Measurements from ENCODE around the gene SF3A1. TPM values are rescaled to one million over a fixed set of nuclear protein-coding genes. Genes with fewer than 3 reads are reported as not detected.

The SF3A1 gene
- total RNA-seq, 1 experiment from 2014 or later, result 230 TPM

DNA sequence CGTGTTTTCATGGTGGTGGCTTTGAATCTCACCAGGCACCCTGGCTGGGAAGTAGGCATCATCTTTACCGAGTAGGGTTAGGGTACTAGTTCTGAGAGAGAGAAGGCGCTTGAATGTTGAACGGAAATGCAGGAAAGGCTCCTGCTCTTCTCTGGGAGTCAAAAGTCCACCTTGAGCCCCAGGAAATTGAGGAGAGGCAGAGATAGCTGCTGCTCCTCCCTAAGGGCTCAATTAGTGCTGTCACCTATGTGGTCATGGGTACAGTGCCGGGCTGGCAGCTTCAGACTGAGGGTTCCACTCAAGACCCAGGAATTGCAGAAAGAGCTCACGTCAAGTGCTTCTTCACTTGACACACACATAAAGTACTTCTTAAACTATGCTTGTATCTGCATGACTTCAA is 1.8 kb upstream of the SF3A1 start:
- Histone ChIP-seq H4K20me1 (ENCODE audit: insufficient read depth) (no peaks in the 10 kb centered on the region), H3K4me3 (replicated peaks in 1 of 2; ENCODE audit: low read depth in 1 of 2, low read length in 2 of 2) (no peak overlapping the region), H3K4me2 (ENCODE audit: low read length) (no peak overlapping the region), H3K27ac (ENCODE audit: low read depth, low read length) (no peak overlapping the region), H2AFZ (ENCODE audit: low read depth, low read length, poor library complexity, severe bottlenecking) (no peak overlapping the region), H3K9me2 (ENCODE audit: insufficient read depth) (no peaks in the 10 kb centered on the region), H3K27me3 (ENCODE audit: insufficient read depth, low read length) (no peaks in the 10 kb centered on the region), H3K36me3 (ENCODE audit: control insufficient read depth in 1 of 2, insufficient read depth in 2 of 2, low read length in 2 of 2) (peaks cover 0 to 2% of the 10 kb centered on the region in 2 experiments; a peak in 2 of 4 replicates), H3K4me1 (ENCODE audit: control insufficient read depth in 1 of 2, insufficient read depth in 2 of 2, low read length in 2 of 2) (peaks cover 12 to 22% of the 10 kb centered on the region in 2 experiments; a peak in 3 of 4 replicates), H3K9ac (ENCODE audit: low read length) (no peak overlapping the region), H3K79me2 (ENCODE audit: insufficient read depth, low read length) (peaks cover 32% of the 10 kb centered on the region), H3K9me3 (ENCODE audit: control insufficient read depth in 1 of 2, insufficient read depth in 1 of 2, low read depth in 1 of 2, low read length in 2 of 2) (no peaks in the 10 kb centered on the region)
- BruUV-seq (replicated peaks), result no TSS peak
- ChIA-PET RAD21 (ENCODE audit: low non-redundant PET in 1 of 2, low total read pairs in 2 of 2, uncharacterized antibody in 2 of 2, unreplicated experiment in 2 of 2) (no interaction called here), POLR2A (no interaction called here), CTCF (no interaction called here)
- no peak for DNase-seq (ENCODE audit: low read depth, low spot score)
- TF ChIP-seq EZH2 (IDR thresholded peaks at IDR 0.05), result no peak
- TF ChIP-seq EGR1 (IDR thresholded peaks at IDR 0.05; ENCODE audit: low read depth), result no peak
- ATAC-seq, result no peak
- intact Hi-C loops (cut with micrococcal nuclease), result no loop called here

DNA sequence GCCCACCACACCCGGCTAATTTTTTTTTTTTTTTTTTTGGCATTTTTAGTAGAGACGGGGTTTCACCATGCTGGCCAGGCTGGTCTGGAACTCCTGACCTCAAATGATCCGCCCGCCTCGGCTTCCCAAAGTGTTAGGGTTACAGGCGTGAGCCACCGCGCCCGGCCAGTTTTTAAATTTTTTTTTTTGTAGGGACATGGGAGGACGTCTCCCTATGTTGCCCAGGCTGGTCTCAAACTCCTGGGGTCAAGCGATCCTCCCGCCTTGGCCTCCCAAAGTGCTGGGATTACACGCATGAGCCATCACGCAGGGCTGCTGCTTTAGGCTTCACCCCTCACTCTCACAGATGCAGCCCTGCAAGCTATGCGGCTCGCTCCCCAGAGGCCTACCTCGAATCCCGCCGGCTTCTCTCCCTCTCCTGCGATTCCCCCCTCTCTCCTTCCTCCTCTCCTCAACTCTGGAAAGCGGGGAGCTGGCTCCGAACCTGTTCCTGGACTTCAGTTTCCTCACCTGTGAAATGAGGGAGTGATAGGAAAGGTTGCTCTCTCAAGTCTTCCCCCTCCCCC is 1.0 kb upstream of the SF3A1 start:
- no peaks in the 10 kb centered on the region for H3K9me3 ChIP-seq (ENCODE audit: control insufficient read depth in 1 of 2, insufficient read depth in 1 of 2, low read depth in 1 of 2, low read length in 2 of 2)
- H3K9ac ChIP-seq (ENCODE audit: low read length), result peak overlapping the region; percentile 95
- RAD21 ChIA-PET (ENCODE audit: low non-redundant PET in 1 of 2, low total read pairs in 2 of 2, uncharacterized antibody in 2 of 2, unreplicated experiment in 2 of 2), result interaction anchor here (1.0 to 1.4 kb wide), 2 partner anchors 28 to 31 kb away, joined by 4 read pairs; partner anchors contain the start of gene TBC1D10A (in 1 of the 2)
- no peak for ATAC-seq
- no peaks in the 10 kb centered on the region for H4K20me1 ChIP-seq (ENCODE audit: insufficient read depth)
- peak overlapping the region; percentile 92; the same call in 1 of the 2 replicates for H3K27ac ChIP-seq (ENCODE audit: low read depth, low read length)
- peak overlapping the region; percentile 91 for H3K4me2 ChIP-seq (ENCODE audit: low read length)
- peaks cover 12 to 22% of the 10 kb centered on the region in 2 experiments; a peak in 3 of 4 replicates for H3K4me1 ChIP-seq (ENCODE audit: control insufficient read depth in 1 of 2, insufficient read depth in 2 of 2, low read length in 2 of 2)
- no peak for DNase-seq (ENCODE audit: low read depth, low spot score)
- H2AFZ ChIP-seq (ENCODE audit: low read depth, low read length, poor library complexity, severe bottlenecking), result no peak overlapping the region
- peaks cover 38% of the 10 kb centered on the region for H3K79me2 ChIP-seq (ENCODE audit: insufficient read depth, low read length)
- H3K9me2 ChIP-seq (ENCODE audit: insufficient read depth), result no peaks in the 10 kb centered on the region
- H3K4me3 ChIP-seq (replicated peaks in 1 of 2; ENCODE audit: low read depth in 1 of 2, low read length in 2 of 2), result peak overlapping the region; percentile 93 to 96
- CTCF ChIA-PET, result interaction anchor here (1.8 to 2.2 kb wide), 2 partner anchors 30 to 70 kb away, joined by 7 to 12 read pairs; partner anchors contain the start of gene RNF215
- peaks cover 4% of the 10 kb centered on the region in 2 experiments; a peak in 3 of 4 replicates for H3K36me3 ChIP-seq (ENCODE audit: control insufficient read depth in 1 of 2, insufficient read depth in 2 of 2, low read length in 2 of 2)
- intact Hi-C loops (cut with micrococcal nuclease), result no loop called here
- H3K27me3 ChIP-seq (ENCODE audit: insufficient read depth, low read length), result no peaks in the 10 kb centered on the region
- POLR2A ChIA-PET, result interaction anchor here (1.0 to 1.2 kb wide), 2 partner anchors 39 to 69 kb away, joined by 3 to 4 read pairs; partner anchors contain the start of gene SEC14L2
- no TSS peak for BruUV-seq (replicated peaks)
- TF ChIP-seq SP1 (IDR thresholded peaks at IDR 0.05; ENCODE audit: low read depth) (no peak), JUND (IDR thresholded peaks at IDR 0.05) (no peak), ZNF274 (IDR thresholded peaks at IDR 0.05; ENCODE audit: low read depth, low read length) (no peak), RAD21 (IDR thresholded peaks at IDR 0.05; ENCODE audit: low read depth) (no peak), CEBPB (IDR thresholded peaks at IDR 0.05; ENCODE audit: low read depth) (no peak), POLR2A (IDR thresholded peaks at IDR 0.05; ENCODE audit: borderline replicate concordance, extremely low read depth, insufficient read depth, insufficient read length) (no peak), EZH2 (IDR thresholded peaks at IDR 0.05) (no peak), POLR2AphosphoS5 (IDR thresholded peaks at IDR 0.05; ENCODE audit: low read depth, low read length) (no peak), SRF (IDR thresholded peaks at IDR 0.05; ENCODE audit: low read depth) (no peak), EGR1 (IDR thresholded peaks at IDR 0.05; ENCODE audit: low read depth) (no peak), CBX3 (IDR thresholded peaks at IDR 0.05; ENCODE audit: low read depth) (no peak), ZFX (IDR thresholded peaks at IDR 0.05) (no peak)
- TF ChIP-seq, protein P1, sequence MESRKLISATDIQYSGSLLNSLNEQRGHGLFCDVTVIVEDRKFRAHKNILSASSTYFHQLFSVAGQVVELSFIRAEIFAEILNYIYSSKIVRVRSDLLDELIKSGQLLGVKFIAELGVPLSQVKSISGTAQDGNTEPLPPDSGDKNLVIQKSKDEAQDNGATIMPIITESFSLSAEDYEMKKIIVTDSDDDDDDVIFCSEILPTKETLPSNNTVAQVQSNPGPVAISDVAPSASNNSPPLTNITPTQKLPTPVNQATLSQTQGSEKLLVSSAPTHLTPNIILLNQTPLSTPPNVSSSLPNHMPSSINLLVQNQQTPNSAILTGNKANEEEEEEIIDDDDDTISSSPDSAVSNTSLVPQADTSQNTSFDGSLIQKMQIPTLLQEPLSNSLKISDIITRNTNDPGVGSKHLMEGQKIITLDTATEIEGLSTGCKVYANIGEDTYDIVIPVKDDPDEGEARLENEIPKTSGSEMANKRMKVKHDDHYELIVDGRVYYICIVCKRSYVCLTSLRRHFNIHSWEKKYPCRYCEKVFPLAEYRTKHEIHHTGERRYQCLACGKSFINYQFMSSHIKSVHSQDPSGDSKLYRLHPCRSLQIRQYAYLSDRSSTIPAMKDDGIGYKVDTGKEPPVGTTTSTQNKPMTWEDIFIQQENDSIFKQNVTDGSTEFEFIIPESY (IDR thresholded peaks at IDR 0.05; ENCODE audit: extremely low read depth, insufficient replicate concordance, low read length), result no peak
- TF ChIP-seq, protein P2, sequence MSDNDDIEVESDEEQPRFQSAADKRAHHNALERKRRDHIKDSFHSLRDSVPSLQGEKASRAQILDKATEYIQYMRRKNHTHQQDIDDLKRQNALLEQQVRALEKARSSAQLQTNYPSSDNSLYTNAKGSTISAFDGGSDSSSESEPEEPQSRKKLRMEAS (IDR thresholded peaks at IDR 0.05), result no peak
- TF ChIP-seq, protein P3, sequence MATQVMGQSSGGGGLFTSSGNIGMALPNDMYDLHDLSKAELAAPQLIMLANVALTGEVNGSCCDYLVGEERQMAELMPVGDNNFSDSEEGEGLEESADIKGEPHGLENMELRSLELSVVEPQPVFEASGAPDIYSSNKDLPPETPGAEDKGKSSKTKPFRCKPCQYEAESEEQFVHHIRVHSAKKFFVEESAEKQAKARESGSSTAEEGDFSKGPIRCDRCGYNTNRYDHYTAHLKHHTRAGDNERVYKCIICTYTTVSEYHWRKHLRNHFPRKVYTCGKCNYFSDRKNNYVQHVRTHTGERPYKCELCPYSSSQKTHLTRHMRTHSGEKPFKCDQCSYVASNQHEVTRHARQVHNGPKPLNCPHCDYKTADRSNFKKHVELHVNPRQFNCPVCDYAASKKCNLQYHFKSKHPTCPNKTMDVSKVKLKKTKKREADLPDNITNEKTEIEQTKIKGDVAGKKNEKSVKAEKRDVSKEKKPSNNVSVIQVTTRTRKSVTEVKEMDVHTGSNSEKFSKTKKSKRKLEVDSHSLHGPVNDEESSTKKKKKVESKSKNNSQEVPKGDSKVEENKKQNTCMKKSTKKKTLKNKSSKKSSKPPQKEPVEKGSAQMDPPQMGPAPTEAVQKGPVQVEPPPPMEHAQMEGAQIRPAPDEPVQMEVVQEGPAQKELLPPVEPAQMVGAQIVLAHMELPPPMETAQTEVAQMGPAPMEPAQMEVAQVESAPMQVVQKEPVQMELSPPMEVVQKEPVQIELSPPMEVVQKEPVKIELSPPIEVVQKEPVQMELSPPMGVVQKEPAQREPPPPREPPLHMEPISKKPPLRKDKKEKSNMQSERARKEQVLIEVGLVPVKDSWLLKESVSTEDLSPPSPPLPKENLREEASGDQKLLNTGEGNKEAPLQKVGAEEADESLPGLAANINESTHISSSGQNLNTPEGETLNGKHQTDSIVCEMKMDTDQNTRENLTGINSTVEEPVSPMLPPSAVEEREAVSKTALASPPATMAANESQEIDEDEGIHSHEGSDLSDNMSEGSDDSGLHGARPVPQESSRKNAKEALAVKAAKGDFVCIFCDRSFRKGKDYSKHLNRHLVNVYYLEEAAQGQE (IDR thresholded peaks at IDR 0.05; ENCODE audit: low read depth), result no peak
